NT2/D1 (cell line): ENCODE data around the gene APAF1.

ENCODE experiments used
- SUZ12 ChIP-seq: IDR thresholded peaks from 2 replicates; pipeline ENCODE4 v1.6.1; 2011; ENCODE audit not compliant: insufficient read length, insufficient read depth; ENCODE audit errors: extremely low read depth
- YY1 ChIP-seq: IDR thresholded peaks from 2 replicates; pipeline ENCODE4 v1.6.1; 2011; ENCODE audit not compliant: insufficient read length, insufficient read depth

- TF ChIP-seq YY1 (no peak), SUZ12 (no peak)
Observed at GRCh38 chr12:98646294-98647090, 1.4 kb downstream of the APAF1 start.
